K562 treated with DMSO at 1 percent for 12 hours (cell line): ENCODE data around the gene AKTIP. TPM values are rescaled to one million over a fixed set of nuclear protein-coding genes. Genes with fewer than 3 reads are reported as not detected.

Source experiments
- total RNA-seq: library from RNA; unstranded; fragments of 300-600 nt; gene quantifications from 2 replicates; pipeline ENCODE4 v1.2.3, GENCODE V29; 2022; ENCODE audit not compliant: insufficient read depth

The AKTIP gene
- 7.0 and 13.1 TPM in 2 replicates for total RNA-seq

DNA sequence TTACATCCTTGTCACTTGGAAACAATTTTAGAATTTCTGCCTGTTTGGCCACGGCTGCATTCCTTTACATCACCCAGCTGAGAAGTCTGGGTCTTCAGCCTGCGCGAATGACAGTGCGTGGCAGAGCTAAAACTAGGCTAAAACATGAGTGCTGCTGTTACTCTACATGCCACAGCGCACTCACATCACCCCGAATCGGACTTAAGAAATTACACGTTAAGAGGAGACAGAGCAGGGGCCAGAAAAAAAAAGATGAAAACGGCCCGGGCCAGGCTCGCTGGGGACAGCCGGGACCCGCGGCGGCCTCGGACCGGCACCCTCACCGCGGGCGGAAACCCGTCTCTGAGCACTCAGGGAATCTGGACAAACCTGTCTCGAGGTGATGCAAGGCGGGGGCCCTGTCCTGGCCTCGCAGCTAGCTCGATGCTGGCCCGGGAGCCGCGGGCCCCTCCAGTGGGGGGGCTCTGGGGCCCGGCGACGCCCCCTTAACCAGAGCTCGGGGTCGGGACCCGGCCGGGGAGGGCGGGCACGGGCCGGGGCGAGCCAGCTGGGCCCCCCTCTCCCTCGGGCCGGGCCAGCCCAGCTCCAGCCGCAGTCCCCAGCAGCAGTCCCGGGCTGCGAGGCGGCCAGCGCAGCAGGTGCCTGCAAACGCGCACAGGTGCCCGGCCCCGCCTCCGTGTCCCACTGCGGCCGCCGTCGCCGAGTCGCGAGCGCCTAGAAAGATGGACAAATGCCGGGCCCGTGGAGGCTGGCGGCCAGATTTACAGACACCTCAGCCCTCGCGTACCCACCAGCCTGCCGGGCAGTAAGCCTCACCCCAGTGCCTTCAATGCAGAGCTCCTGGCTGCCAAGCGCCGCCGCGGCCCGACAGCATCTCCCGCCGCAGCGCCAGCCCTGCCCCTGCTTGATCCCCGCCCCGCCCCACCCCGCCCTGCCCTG is at the start of gene AKTIP:
TSS of gene AKTIP (minus strand) at position 879 of the 939 bp plus-strand sequence. CDS start 2,950 bp downstream, outside the sequence.

Other genes starting within 250 kb of the AKTIP start
- gene RBL2, start 68.7 kb downstream of the AKTIP start, total RNA-seq = 6.3 and 33.3 TPM in 2 replicates
- gene RPGRIP1L, start 200.7 kb upstream of the AKTIP start, total RNA-seq = 0.17 and 2.6 TPM in 2 replicates
- gene FTO, start 200.9 kb upstream of the AKTIP start, total RNA-seq = 4.6 and 18.7 TPM in 2 replicates